Fibroblast of skin of left quadriceps (primary cell): ENCODE results near the gene CCR4.
"Not testable (repeated sequence)": the region's sequence is repeated elsewhere in the genome, so short reads cannot be mapped to it uniquely, and the experiment has no call there.

ENCODE experiments used
- DNase-seq, 2 experiments: peaks; one replicate each; pipeline ENCODE4 v3.0.0-alpha.2; 2013; ENCODE audit warnings: low read depth in 2 of 2

CCR4 gene

GRCh38 chr3:32983124-32983523, 31.7 kb downstream of the CCR4 start:
- no peak for DNase-seq

DNA sequence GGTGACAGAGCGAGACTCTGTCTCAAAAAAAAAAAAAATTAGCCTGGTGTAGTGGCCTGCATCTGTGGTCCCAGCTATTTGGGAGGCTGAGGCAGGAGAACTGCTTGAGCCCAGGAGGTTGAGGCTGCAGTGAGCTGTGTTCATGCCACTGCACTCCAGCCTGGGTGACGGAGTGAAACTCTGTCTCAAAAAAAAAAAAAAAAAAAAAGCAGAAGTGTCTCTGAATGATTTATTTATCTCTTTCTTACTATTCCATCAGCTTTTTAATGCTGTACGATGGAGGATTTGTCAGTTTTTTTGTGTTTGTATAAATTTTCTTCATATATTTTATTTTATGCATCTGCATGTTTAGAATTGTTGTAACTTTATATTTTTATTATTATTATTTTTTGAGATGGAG, 33.5 kb downstream of the CCR4 start:
- DNase-seq, result not testable (repeated sequence)

DNA sequence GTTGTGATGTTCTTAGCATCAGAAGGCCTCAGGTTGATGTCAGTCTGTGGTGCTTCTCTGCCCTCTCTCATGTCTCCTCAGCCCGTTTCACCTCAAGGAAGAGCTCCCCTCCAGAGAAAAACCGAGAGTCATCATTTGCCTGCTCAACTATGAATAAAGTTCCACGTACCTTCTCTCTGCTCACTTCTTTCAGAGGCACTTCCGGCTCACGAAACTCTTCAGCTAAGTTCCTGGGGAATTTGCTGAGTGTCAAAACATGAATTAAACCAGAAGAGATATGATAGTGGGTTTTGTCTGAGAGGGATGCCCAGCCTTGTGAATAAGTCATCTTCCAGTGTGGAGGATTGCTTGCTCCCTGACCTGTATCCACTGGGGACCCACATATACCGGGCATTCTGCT, 37.7 kb downstream of the CCR4 start:
- DNase-seq, result no peak

GRCh38 chr3:32990116-32990515, 38.7 kb downstream of the CCR4 start:
- no peak for DNase-seq

DNA sequence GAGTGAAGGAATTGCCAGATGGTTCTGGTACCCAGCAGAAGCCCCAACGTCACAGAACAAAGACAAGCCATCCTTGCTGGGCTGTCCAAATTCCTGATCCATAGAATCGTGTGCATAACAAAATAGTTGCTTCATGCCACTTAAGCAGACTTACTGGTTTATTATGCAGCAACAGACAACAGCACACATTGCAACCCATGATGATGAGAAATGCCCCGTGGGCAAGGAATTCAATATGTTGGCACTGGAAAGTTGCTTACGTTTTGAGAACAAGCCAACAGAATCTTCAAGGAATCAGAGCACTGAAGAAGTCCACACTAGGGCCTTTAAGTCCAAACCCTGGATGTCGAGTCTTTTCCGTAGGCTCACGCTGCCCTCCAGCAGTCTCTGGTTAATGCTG, 40.3 kb downstream of the CCR4 start:
- DNase-seq, result no peak

- no peak for DNase-seq
Observed at GRCh38 chr3:32992310-32992686, 40.9 kb downstream of the CCR4 start.

DNA sequence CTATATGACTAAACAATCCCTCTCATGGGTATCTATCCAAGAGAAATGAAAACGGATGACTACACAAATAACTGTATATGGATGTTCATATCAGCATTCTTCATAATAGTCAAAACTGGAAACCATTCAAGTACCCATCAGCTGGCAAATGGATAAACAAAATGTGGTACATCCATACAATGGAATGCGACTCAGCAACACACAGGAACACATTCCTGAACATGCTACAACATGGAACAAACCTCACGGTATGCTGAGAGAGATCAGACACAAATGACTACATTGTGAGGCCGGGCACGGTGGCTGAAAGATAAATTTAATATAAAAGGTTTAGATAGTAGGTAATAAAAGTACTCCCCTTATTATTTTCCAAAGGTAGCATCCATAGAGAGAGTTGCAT, 42.6 kb downstream of the CCR4 start:
- DNase-seq, result no peak

DNA sequence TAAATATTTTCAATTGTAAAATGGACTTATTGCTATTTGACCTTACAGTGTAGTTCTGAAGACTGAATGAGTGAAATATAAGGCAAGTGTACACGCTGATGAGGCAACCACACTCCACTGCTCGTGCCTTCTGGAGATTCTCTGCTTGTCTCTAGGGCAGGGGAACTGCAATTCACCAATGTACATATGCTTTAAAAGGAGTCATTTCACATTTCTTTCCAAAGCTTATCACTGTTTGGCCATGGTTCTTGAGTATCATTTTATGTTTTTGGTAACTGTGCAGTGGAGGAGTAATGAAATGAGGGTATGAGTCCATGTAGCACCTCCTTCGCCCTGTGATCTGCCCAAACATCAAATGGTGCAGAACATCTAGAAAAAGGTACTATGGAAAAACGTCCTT, 43.7 kb downstream of the CCR4 start:
- no peak for DNase-seq

GRCh38 chr3:32996048-32996754, 44.8 kb downstream of the CCR4 start:
- no peak for DNase-seq

- DNase-seq, result no peak
Observed at GRCh38 chr3:32996755-32997091, 45.3 kb downstream of the CCR4 start.

- no peak for DNase-seq
Observed at GRCh38 chr3:32998631-32999451, 47.4 kb downstream of the CCR4 start.

- no peak for DNase-seq
Observed at GRCh38 chr3:33000691-33001385, 49.4 kb downstream of the CCR4 start.

GRCh38 chr3:33001889-33002288, 50.4 kb downstream of the CCR4 start:
- DNase-seq, result no peak

DNA sequence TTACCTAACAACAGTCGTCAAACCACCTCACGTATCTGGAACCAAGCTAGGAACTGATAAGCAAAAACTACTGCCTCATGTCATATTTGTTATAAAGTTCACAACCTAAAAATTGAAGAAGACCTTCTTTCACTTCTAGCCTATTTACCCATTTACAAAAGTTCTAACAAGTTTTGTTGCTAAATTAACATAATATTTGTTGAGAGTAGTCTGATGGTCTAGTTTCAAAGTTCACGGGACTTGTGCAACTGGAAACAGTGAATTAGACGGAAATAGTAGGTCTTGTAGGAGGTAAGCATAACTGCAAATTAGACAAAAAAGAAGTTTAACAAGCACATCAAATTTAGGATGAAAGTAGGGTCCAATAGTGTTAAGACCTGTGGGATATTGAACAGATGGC, 51.9 kb downstream of the CCR4 start:
- no peak for DNase-seq

GRCh38 chr3:33004205-33004604, 52.8 kb downstream of the CCR4 start:
- no peak for DNase-seq

GRCh38 chr3:33004961-33005360, 53.5 kb downstream of the CCR4 start:
- DNase-seq, result no peak
